Measurements from ENCODE around the gene ALCAM.

GRCh38 chr3:105537371-105538080 lies 170.8 kb downstream of the ALCAM start:
- TF ChIP-seq, protein P1, sequence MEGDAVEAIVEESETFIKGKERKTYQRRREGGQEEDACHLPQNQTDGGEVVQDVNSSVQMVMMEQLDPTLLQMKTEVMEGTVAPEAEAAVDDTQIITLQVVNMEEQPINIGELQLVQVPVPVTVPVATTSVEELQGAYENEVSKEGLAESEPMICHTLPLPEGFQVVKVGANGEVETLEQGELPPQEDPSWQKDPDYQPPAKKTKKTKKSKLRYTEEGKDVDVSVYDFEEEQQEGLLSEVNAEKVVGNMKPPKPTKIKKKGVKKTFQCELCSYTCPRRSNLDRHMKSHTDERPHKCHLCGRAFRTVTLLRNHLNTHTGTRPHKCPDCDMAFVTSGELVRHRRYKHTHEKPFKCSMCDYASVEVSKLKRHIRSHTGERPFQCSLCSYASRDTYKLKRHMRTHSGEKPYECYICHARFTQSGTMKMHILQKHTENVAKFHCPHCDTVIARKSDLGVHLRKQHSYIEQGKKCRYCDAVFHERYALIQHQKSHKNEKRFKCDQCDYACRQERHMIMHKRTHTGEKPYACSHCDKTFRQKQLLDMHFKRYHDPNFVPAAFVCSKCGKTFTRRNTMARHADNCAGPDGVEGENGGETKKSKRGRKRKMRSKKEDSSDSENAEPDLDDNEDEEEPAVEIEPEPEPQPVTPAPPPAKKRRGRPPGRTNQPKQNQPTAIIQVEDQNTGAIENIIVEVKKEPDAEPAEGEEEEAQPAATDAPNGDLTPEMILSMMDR (IDR thresholded peaks at IDR 0.05): no peak
- TF ChIP-seq EZH2 (IDR thresholded peaks at IDR 0.05; ENCODE audit: borderline replicate concordance, insufficient read depth, low read depth, low read length, poor library complexity, severe bottlenecking): no peak

Data from B cell (primary cell).